HepG2 (cell line): ENCODE results near the gene KIF17. TPM values are rescaled to one million over a fixed set of nuclear protein-coding genes. Genes with fewer than 3 reads are reported as not detected.
A peak's percentile ranks its signal among the peaks of the same experiment; 100 is the strongest.

Experiments used
- CBX1 ChIP-seq: IDR thresholded peaks from one replicate; pipeline ENCODE4 v1.6.1; 2016; ENCODE audit warnings: antibody characterized with exemption, low read depth
- KLF9 ChIP-seq: IDR thresholded peaks from 2 replicates; pipeline ENCODE4 v1.6.1; 2016; ENCODE audit warnings: low read depth
- NFE2L1 ChIP-seq: sonication (generic); formaldehyde crosslinking; IDR thresholded peaks from 2 replicates; pipeline ENCODE4 v1.4.0; 2020; ENCODE audit warnings: missing genetic modification reagents, mild to moderate bottlenecking, borderline replicate concordance
- RFXANK ChIP-seq: IDR thresholded peaks from 2 replicates; pipeline ENCODE4 v1.6.1; 2016
- SRY ChIP-seq: sonication (generic); formaldehyde crosslinking; IDR thresholded peaks from 2 replicates; pipeline ENCODE4 v1.8.0; 2022; ENCODE audit warnings: mild to moderate bottlenecking, missing genetic modification reagents
- polyA plus RNA-seq, 8 experiments: library from polyadenylated mRNA; depleted of rRNA in 3 of 8; stranded (reverse) in 7 of 8; unstranded in 1 of 8; fragments of >200 nt; fragmentation: Illumina TruSeq in 4 of 8; extraction: Trizol in 4 of 8; gene quantifications; 2 replicates each; pipeline versions ENCODE4 v1.2.1 to v1.2.3, GENCODE V29; 2011 to 2016; ENCODE audit warnings: low read depth in 4 of 8, missing spikeins in 1 of 8, mixed read lengths in 1 of 8; ENCODE audit not compliant: insufficient read depth in 1 of 8
- total RNA-seq, 5 experiments: library from RNA; depleted of rRNA; stranded (reverse); fragments of >200 nt; fragmentation: Illumina TruSeq; extraction: Trizol; gene quantifications; 2 replicates each; pipeline ENCODE4 v1.2.3, GENCODE V29; 2016; ENCODE audit warnings: low read depth in 1 of 5
- TF ChIP-seq, protein P1 (sequence below): sonication (generic); formaldehyde crosslinking; IDR thresholded peaks from 2 replicates; pipeline ENCODE4 v1.4.0; 2020; ENCODE audit warnings: mild to moderate bottlenecking, missing genetic modification reagents
- TF ChIP-seq, protein P2 (sequence below): sonication (generic); formaldehyde crosslinking; IDR thresholded peaks from 2 replicates; pipeline ENCODE4 v1.4.0; 2020; ENCODE audit warnings: missing genetic modification reagents
- TF ChIP-seq, protein P3 (sequence below): sonication (generic); formaldehyde crosslinking; IDR thresholded peaks from 2 replicates; pipeline ENCODE4 v1.8.0; 2022; ENCODE audit warnings: mild to moderate bottlenecking, missing genetic modification reagents, moderate library complexity
- TF ChIP-seq, protein P4 (sequence below): sonication (generic); formaldehyde crosslinking; IDR thresholded peaks from 2 replicates; pipeline ENCODE4 v1.5.1; 2020; ENCODE audit warnings: mild to moderate bottlenecking, missing genetic modification reagents, moderate library complexity

The KIF17 gene
- total and polyA plus RNA-seq, 2 of the 13 experiments (the other 11 are each of a cell fraction or from before 2014, with no cell fraction given): 0.24 to 0.44 TPM

DNA sequence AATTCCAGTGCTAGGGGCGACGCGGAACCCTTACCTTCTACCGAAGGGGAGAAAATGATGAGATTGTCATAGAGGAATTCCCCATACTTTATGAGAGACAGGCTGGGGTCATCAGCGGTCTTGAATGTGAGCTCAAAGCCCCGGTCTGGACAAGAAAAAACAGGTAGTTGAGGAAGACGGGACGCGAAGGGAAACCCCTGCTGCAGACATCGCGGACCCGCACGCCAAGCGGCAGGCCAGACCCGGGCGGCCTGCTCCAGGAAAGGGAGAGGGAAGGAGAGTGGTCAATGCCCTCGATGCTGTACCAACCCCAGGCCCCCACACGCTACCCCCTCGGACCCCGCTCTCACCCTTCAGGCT is 57.0 kb downstream of the KIF17 start (continued):
- no peak for TF ChIP-seq NFE2L1 (CRISPR knock-in tag)
- TF ChIP-seq KLF9: 0 out of 2 replicates have a peak, but pooled peaks have one; percentile 10
- TF ChIP-seq SRY (CRISPR knock-in tag): peak; percentile 52; the same call in 1 of the 2 replicates
- TF ChIP-seq, protein P1, sequence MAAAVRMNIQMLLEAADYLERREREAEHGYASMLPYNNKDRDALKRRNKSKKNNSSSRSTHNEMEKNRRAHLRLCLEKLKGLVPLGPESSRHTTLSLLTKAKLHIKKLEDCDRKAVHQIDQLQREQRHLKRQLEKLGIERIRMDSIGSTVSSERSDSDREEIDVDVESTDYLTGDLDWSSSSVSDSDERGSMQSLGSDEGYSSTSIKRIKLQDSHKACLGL (CRISPR knock-in tag): no peak
- no peak for TF ChIP-seq RFXANK (CRISPR knock-in tag)
- TF ChIP-seq, protein P2, sequence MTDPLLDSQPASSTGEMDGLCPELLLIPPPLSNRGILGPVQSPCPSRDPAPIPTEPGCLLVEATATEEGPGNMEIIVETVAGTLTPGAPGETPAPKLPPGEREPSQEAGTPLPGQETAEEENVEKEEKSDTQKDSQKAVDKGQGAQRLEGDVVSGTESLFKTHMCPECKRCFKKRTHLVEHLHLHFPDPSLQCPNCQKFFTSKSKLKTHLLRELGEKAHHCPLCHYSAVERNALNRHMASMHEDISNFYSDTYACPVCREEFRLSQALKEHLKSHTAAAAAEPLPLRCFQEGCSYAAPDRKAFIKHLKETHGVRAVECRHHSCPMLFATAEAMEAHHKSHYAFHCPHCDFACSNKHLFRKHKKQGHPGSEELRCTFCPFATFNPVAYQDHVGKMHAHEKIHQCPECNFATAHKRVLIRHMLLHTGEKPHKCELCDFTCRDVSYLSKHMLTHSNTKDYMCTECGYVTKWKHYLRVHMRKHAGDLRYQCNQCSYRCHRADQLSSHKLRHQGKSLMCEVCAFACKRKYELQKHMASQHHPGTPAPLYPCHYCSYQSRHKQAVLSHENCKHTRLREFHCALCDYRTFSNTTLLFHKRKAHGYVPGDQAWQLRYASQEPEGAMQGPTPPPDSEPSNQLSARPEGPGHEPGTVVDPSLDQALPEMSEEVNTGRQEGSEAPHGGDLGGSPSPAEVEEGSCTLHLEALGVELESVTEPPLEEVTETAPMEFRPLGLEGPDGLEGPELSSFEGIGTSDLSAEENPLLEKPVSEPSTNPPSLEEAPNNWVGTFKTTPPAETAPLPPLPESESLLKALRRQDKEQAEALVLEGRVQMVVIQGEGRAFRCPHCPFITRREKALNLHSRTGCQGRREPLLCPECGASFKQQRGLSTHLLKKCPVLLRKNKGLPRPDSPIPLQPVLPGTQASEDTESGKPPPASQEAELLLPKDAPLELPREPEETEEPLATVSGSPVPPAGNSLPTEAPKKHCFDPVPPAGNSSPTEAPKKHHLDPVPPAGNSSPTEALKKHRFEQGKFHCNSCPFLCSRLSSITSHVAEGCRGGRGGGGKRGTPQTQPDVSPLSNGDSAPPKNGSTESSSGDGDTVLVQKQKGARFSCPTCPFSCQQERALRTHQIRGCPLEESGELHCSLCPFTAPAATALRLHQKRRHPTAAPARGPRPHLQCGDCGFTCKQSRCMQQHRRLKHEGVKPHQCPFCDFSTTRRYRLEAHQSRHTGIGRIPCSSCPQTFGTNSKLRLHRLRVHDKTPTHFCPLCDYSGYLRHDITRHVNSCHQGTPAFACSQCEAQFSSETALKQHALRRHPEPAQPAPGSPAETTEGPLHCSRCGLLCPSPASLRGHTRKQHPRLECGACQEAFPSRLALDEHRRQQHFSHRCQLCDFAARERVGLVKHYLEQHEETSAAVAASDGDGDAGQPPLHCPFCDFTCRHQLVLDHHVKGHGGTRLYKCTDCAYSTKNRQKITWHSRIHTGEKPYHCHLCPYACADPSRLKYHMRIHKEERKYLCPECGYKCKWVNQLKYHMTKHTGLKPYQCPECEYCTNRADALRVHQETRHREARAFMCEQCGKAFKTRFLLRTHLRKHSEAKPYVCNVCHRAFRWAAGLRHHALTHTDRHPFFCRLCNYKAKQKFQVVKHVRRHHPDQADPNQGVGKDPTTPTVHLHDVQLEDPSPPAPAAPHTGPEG (CRISPR knock-in tag): no peak
- TF ChIP-seq, protein P3, sequence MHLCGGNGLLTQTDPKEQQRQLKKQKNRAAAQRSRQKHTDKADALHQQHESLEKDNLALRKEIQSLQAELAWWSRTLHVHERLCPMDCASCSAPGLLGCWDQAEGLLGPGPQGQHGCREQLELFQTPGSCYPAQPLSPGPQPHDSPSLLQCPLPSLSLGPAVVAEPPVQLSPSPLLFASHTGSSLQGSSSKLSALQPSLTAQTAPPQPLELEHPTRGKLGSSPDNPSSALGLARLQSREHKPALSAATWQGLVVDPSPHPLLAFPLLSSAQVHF (CRISPR knock-in tag): no peak
- TF ChIP-seq, protein P4, sequence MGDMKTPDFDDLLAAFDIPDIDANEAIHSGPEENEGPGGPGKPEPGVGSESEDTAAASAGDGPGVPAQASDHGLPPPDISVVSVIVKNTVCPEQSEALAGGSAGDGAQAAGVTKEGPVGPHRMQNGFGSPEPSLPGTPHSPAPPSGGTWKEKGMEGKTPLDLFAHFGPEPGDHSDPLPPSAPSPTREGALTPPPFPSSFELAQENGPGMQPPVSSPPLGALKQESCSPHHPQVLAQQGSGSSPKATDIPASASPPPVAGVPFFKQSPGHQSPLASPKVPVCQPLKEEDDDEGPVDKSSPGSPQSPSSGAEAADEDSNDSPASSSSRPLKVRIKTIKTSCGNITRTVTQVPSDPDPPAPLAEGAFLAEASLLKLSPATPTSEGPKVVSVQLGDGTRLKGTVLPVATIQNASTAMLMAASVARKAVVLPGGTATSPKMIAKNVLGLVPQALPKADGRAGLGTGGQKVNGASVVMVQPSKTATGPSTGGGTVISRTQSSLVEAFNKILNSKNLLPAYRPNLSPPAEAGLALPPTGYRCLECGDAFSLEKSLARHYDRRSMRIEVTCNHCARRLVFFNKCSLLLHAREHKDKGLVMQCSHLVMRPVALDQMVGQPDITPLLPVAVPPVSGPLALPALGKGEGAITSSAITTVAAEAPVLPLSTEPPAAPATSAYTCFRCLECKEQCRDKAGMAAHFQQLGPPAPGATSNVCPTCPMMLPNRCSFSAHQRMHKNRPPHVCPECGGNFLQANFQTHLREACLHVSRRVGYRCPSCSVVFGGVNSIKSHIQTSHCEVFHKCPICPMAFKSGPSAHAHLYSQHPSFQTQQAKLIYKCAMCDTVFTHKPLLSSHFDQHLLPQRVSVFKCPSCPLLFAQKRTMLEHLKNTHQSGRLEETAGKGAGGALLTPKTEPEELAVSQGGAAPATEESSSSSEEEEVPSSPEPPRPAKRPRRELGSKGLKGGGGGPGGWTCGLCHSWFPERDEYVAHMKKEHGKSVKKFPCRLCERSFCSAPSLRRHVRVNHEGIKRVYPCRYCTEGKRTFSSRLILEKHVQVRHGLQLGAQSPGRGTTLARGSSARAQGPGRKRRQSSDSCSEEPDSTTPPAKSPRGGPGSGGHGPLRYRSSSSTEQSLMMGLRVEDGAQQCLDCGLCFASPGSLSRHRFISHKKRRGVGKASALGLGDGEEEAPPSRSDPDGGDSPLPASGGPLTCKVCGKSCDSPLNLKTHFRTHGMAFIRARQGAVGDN (CRISPR knock-in tag): no peak
- no peak for TF ChIP-seq CBX1
